Peyer's patch (tissue), 4 donors: ENCODE results near the gene RTEL1.

Experiments used
- POLR2A ChIP-seq, 2 donors: fragments of 450-650 bp; IDR thresholded peaks; one replicate each; pipeline ENCODE4 v1.5.1; 2017; ENCODE audit warnings: antibody characterized with exemption in 2 of 2, mild to moderate bottlenecking in 2 of 2, moderate library complexity in 2 of 2
- TF ChIP-seq, protein P1 (sequence below), 6 experiments: fragments of 450-650 bp in 4 of 6; fragments of 200-600 bp in 2 of 6; sonication (generic) in 1 of 6; IDR thresholded peaks; one replicate each; pipeline ENCODE4 v1.5.1; 2017 to 2019; ENCODE audit warnings: antibody characterized with exemption in 6 of 6, mild to moderate bottlenecking in 3 of 6, moderate library complexity in 1 of 6

DNA sequence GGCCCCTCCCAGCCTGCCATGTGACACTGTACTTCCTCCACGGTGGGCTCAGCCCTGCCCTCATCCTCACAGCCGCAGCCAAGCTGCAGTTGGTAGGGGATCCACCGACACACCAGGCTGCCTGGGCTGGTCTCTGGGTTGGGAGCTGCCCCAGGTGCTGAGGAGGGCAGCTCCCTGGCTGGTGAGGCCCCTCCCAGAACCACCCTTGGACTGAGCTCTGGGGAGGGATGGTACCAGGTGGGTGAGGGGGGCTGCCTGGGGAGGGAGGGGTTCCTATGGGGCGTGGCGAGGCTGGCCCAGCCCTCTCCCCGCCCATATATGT is 38.2 kb downstream of the RTEL1 start:
- no peak for TF ChIP-seq POLR2A (IDR thresholded peaks at IDR 0.05)
- TF ChIP-seq, protein P1, sequence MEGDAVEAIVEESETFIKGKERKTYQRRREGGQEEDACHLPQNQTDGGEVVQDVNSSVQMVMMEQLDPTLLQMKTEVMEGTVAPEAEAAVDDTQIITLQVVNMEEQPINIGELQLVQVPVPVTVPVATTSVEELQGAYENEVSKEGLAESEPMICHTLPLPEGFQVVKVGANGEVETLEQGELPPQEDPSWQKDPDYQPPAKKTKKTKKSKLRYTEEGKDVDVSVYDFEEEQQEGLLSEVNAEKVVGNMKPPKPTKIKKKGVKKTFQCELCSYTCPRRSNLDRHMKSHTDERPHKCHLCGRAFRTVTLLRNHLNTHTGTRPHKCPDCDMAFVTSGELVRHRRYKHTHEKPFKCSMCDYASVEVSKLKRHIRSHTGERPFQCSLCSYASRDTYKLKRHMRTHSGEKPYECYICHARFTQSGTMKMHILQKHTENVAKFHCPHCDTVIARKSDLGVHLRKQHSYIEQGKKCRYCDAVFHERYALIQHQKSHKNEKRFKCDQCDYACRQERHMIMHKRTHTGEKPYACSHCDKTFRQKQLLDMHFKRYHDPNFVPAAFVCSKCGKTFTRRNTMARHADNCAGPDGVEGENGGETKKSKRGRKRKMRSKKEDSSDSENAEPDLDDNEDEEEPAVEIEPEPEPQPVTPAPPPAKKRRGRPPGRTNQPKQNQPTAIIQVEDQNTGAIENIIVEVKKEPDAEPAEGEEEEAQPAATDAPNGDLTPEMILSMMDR (IDR thresholded peaks at IDR 0.05): no peak
